HG02981 (cell line): ENCODE data around the gene SAMD4B.
"Not testable (repeated sequence)": the region's sequence is repeated elsewhere in the genome, so short reads cannot be mapped to it uniquely, and the experiment has no call there.

ENCODE experiments used
- ATAC-seq: cut with Tn5 transposase; IDR thresholded peaks from one replicate; pipeline ENCODE4 v1.9.1; 2021; ENCODE audit warnings: mild to moderate bottlenecking, moderate library complexity; ENCODE audit not compliant: unreplicated experiment

The SAMD4B gene

GRCh38 chr19:39363901-39364457, 21.8 kb downstream of the SAMD4B start:
- no peak for ATAC-seq

GRCh38 chr19:39365531-39365930, 23.3 kb downstream of the SAMD4B start:
- no peak for ATAC-seq

GRCh38 chr19:39369200-39369599, 27.0 kb downstream of the SAMD4B start:
- no peak for ATAC-seq

- ATAC-seq, result no peak
Observed at GRCh38 chr19:39370735-39371134, 28.5 kb downstream of the SAMD4B start.

GRCh38 chr19:39372047-39372802, 30.0 kb downstream of the SAMD4B start:
- ATAC-seq, result no peak

GRCh38 chr19:39372941-39373340, 30.7 kb downstream of the SAMD4B start:
- ATAC-seq, result no peak

GRCh38 chr19:39375929-39376328, 33.7 kb downstream of the SAMD4B start:
- ATAC-seq, result no peak

- no peak for ATAC-seq
Observed at GRCh38 chr19:39377373-39378362, 35.4 kb downstream of the SAMD4B start.

- not testable (repeated sequence) for ATAC-seq
Observed at GRCh38 chr19:39379366-39379765, 37.1 kb downstream of the SAMD4B start.

- ATAC-seq, result no peak
Observed at GRCh38 chr19:39379865-39380396, 37.7 kb downstream of the SAMD4B start.

- ATAC-seq, result no peak
Observed at GRCh38 chr19:39380521-39381502, 38.6 kb downstream of the SAMD4B start.

GRCh38 chr19:39381910-39382611, 39.8 kb downstream of the SAMD4B start:
- ATAC-seq, result no peak

- no peak for ATAC-seq
Observed at GRCh38 chr19:39382991-39383828, 41.0 kb downstream of the SAMD4B start.

GRCh38 chr19:39384839-39385568, 42.8 kb downstream of the SAMD4B start:
- ATAC-seq, result no peak

GRCh38 chr19:39385629-39386411, 43.6 kb downstream of the SAMD4B start:
- ATAC-seq, result no peak

- no peak for ATAC-seq
Observed at GRCh38 chr19:39386557-39386956, 44.3 kb downstream of the SAMD4B start.

- no peak for ATAC-seq
Observed at GRCh38 chr19:39388657-39389056, 46.4 kb downstream of the SAMD4B start.
